CD4-positive, alpha-beta T cell treated with Interleukin-10 for 1 hour (primary cell): ENCODE results near the gene CRPPA.

Experiments used
- DNase-seq: peaks from one replicate; pipeline ENCODE4 v3.0.0-alpha.2; 2020

Gene CRPPA

DNA sequence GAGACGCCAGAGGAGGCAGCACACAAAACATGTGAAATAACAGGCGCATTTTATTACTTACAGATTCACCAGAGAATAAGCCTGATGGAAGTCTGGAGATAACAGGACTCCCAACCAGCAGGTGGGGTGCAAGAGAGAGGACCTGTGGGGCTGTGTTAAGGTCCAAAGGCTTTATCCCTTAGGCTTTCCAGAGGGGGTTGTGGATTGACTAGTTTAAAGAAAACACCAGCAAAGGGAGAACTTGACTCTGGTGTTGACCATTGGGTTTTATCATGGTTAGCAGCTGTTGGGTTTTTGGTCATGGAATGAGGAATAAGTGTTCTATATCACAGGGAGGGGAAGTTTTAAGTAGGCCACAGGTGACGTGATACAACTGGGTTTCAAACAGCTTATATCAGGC, 1.6 kb upstream of the CRPPA start:
- no peak for DNase-seq

DNA sequence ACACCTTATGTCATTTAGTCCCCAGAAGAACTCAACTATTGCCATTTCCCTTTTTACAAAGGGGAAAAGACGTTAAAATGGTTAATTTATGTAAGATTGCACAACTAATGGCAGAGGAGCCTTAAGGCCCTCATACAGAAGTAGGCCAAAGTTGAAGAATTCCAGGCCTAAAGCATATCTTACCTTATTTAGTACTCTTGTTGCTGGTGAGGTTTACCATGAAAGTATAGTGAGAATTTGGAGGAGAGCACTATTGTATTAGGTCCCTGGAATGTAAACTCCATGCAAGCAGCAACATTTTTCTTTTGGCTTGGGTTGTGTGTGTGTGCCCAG, 731 bp upstream of the CRPPA start:
- no peak for DNase-seq

DNA sequence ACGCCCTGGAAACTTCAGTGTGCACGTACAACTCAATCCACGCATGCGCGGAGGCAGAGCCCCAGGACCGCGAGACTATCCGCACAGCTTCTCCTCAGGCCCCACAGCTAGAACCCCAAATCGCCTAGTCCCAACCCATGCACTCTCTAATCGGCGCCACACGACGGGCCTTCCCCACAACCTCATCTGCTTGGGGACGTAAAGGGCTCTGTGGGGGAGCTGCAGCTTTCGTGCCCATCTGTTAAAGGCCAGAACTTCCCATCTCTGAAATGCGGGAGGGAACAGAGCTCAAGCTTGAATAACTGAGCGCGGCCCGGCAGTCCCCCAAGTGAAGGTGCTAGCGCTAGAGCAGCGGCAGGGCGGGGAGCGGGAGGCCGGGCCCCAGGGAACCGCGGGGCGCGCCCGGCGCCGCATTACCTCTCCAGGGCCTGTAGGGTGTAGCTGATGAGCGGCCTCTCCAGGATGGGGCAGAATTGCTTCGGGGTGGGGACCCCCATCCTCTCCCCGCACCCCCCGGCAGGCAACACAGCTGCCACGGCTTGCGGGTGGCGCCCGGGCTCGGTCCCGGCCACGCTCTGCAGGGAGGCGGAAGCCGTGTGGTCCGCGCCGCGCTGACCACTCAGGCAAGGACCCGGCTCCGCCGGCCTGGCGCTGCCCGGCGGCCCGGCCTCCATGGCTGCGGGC, 547 bp downstream of the CRPPA start:
- peak; percentile 87 for DNase-seq

DNA sequence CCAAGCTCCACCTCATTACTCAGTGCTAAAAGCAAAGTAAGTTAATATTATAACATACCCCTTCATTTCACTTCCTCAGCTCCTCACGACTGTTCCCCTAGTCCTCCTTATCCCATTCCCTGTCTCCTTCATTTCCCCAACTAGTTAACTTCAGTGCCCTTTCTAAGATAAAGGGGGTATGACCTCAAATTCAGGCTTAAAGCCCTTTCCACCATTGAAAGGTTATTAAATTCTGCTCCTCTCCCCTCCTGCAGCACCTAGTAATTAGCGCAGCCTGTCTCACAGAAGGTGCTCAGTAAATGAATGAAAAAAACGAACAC, 1.0 kb downstream of the CRPPA start:
- DNase-seq: no peak

DNA sequence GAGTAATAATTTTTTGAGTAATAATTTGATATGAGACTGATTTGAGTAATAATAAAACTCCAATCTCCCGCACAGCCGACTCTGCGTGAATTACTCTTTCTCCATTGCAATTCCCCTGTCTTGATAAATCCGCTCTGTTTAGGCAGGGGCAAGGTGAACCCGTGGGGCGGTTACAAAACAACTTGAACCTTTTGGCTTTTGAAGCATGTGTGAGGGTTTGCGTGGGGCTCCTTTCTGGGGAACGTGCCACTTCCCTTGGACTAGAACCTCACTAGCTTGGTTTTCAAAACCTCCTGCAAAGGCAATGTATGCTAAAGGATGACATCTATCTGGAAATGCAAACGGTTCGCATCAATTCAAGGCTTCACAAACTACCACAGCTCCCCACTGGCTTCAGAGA, 1.5 kb downstream of the CRPPA start:
- no peak for DNase-seq

DNA sequence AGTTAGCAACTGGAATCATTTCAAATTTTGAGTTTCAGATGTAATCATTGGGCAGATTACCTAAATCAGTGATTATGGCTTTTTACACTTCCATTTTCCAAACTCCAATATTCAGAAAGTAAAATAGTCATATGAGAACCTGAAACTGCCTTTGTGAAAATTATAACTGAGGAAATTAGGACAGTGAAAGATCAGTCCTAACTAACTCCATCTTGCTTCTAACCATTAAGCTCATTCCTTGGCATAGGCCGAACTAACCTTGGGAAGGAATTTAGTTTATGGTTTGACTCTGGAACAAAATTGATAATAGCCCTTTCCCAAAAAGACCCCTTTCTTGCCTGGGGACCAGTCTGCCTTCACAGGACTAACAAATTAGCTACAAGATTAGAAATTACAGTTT, 2.2 kb downstream of the CRPPA start:
- DNase-seq: no peak

DNA sequence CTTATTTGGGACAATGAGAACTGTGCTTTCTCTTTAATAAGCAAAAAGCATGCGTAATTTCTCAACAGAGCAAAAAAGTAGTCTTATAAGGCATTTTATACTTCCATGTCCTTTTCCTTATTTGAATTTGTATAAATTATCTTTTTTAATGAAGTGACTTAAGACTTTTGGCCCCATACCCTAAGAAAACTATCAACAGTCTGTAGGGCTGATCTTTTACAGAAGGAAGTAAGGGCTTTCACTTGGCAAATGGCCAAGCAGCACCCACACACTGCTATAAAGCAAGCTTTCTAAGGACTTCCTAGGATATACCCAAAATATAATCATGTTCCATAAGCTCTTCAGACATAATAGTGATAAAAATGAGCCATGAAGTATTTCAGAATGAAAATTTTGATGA, 3.4 kb downstream of the CRPPA start:
- no peak for DNase-seq

DNA sequence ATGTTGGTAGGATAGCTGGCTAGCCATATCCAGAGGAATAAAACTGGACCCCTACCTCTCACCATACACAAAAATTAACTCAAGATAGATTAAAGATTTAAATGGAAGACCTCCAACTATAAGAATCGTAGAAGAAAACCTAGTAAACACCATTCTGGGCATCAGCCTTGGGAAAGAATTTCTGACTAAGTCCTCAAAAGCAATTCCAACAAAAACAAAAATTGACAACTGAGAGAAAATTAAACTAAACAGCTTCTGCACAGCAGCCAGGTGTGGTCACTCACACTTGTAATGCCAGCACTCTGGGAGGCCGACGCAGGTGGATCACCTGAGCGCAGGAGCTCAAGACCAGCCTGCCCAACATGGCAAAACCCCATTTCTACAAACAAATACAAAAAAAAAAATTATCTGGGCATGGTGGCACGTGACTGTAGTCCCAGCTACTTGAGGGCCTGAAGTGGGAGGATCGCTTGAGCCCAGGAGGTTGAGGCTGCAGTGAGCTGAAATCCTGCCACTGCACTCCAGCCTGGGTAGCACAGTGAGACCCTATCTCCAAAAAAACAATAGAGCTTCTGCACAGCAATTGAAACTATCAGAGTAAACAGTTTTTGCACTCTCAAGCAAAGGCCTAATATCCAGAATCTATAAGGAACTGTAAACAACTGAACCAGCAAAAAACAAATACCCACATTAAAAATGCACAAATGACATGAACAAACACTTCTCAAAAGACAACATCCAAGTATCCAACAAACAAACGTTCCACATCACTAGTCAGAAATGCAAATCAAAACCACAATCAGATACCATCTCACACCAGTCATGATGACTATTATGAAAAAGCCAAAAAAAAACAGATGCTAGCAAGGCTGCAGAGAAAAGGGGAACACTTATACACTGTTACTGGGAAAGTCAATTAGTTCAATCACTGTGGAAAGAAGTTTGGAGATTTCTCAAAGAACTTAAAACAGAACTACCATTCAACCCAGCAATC, 4.8 kb downstream of the CRPPA start:
- no peak for DNase-seq

DNA sequence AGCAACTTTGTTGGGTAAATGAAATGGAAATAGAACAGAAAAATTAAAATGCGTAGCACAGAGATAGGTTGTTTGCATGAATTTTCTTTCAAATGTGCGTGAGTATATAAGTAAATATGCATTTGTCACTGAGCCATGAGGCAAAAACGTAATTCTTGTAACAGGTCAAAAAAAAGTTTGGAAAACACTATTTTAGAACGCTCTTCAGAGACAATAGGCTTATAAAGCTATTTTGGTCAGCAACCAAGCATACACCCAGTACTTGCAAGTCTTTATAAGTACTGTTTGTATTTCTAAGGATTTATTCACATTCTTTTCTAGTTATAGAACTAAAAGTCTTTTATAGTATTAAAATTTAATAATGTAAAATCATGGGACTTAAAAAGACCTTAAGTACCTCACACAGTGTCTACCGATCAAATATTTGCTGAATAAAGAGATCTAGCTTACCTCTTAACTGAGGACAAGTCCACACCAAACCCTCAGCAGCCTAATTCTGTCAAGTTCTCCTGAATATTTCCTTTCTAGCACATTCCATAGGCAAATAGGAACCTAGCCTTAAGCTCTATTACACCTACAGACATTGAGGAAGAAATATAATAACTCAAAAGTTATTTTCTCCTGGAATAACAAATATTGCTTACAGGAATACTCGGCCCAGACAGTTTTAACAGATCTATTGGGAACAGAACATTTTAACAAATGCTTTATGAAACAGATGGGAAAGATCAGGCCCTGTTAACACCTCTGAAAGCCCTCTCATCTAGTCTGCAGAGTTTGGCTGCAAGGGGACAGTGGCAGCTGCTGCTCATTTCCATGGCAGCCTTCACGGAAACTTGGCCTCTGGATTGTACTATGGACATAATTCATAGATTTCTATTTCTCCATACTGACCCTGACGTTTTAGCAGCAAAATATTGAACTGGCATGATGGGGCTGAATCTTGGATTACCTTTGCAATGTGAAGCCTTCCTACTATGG, 8.8 kb downstream of the CRPPA start:
- no peak for DNase-seq

DNA sequence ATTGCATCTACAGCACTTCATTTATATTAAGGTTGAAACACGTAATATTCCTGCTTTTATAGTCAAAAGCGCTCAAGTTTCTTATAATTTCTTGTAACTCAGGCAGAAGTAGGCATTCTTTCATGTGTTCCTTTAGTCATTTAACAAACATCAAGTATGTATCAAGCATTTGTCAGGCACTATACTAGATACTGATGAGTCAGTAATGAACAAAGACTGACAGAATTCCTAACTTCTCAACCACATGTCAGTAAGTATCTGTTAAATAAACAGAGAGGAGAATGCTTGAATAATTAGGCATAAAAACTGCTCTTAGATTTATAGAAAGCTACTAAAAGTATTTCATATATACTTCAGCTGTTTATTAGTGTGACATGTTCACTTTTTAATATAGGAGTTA, 9.9 kb downstream of the CRPPA start:
- DNase-seq: no peak

DNA sequence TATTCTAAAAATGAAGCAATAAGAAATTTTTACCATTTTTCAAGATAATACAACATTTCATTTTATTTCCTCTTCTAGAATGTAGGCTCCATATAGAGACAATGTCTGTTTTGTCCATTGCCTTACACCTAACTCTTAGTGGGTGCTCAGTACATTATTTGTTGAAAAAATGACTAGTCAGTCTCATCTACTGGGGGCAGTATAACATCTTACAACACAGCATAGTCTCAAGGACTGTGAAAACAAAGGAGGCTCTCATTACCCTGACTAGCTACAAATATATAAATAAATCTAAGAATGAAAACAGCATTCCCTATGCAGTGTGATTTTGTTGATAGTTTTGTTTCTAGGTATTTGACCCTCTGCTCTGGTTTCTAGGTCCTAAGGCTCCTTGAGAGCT, 11.6 kb downstream of the CRPPA start:
- DNase-seq: no peak

DNA sequence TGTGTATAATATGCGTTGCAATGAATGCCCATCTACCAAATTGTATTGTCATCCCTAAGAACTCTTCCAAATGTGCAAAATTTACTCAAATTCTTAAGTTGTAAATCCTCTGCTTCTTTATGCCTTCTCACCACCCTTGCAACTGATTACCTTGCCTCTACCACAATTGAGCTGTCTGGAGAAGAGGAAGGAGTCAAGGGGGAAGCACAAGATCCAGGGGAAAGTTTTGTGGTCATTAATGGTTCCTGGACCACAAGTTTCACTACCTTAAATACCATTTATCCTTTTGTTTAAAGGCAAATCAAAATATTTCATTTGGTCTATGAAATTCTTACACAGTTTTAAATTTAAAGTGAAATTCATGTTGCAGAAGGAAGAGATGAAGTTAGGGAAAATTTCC, 16.7 kb downstream of the CRPPA start:
- no peak for DNase-seq

DNA sequence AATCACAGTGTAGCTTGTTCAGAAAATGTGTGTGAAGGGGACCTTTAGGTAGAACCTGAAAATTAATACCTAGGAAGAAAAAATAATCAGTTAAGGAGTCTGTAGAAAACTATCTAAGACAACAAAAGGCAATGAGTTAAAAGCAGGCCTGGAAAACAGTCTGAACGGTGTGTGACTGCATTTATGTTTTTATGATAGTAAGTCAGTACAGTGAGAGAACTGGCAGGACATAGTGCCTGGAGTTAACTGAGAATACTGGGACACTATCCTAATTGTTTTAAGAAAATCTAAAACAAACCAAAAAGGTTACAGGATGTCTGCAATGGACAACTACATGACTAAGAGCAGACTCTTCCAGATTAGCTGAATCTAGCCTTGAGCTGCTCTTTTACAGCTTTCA, 17.9 kb downstream of the CRPPA start:
- DNase-seq: no peak

DNA sequence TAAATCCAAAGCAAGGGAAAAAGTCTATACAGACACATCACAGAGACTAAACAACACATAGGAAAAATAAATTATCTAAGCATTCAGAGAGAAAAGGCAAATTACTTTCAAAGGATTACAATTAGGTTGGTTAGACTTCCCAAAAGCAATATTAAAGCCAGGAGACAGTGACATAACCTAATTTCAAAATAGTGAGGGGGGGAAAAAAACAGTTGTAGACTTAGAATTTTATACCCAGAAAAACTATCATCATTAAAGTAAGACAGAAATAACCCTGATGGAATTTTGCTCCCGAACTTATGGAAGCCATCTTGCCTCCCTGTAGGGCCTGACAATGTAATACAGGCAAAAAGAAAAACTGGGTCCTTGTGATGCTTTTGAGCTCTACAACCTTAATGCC, 18.4 kb downstream of the CRPPA start:
- DNase-seq: no peak

DNA sequence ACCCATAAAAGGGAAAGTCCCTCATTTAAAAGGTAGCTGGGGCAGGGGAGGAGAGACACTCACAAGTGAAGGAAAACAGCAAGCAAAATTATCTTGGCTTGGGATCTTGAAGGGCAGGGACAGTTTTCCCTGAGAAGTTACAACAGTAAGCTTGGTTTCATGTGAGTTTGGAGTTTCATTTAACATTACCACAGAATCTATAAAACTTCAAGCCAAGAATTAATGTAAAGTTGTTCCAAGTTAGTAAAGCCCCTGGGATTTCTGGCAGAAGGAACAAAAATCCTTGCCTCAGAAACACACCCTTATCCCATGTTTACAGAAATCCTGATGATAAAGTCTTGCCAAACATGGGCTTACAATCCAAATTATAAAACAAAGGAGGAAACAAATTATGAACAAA, 19.2 kb downstream of the CRPPA start:
- DNase-seq: no peak

DNA sequence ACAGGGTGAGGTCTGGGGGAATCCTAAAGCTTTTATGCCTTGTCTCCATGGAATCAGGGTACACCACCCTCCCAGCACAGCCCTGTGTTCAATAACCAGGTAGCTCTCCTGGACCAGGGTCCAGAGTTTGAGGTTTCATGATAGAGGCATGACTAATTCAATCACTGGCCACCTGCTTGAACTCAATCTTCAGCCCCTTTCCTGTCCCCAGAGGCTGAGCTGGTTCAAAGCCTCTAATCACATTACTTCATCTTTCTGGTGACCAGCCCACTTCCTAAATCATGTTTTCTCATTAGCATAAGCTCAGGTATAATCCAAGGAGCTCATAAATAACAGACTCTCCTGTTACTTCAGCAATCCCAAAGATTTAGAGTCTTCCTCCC, 20.5 kb downstream of the CRPPA start:
- no peak for DNase-seq

DNA sequence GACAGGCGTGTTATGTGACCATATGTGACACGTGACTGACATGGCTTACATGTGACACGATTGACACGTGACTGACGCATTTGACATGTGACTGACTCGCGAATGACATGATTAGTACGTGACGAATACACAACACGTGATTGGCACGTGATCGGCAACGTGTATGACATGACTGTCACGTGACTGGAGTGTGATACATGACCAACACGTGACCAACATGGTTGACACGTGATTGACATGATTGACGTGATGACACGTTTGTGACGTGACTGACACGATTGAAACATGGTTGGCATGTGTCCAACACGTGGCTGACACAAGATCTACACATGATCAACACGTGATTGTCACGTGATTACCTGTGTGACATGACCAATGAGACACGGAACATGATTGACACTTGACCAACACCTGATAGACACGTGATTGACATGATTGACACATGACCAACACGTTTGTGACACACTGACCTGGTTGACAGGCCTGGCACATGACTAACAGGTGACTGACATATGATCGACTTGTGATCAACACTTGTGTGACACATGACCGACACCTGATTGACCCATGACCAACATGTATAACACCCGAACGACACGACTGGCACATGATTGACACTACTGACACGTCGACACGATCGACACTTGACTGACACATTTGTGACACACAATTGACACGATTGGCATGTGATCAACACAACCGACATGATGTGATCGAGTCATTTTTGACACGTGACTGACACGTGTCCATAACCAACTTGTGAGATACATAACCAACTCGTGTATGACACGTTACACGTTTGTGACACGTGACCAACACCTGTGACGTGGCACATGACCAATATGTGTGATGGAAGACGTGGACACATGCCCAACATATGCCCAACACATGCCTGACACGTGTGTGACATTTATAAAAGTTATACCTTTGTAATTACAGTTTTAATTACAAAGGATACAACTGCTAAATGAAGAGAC, 21.1 kb downstream of the CRPPA start:
- DNase-seq: no peak

DNA sequence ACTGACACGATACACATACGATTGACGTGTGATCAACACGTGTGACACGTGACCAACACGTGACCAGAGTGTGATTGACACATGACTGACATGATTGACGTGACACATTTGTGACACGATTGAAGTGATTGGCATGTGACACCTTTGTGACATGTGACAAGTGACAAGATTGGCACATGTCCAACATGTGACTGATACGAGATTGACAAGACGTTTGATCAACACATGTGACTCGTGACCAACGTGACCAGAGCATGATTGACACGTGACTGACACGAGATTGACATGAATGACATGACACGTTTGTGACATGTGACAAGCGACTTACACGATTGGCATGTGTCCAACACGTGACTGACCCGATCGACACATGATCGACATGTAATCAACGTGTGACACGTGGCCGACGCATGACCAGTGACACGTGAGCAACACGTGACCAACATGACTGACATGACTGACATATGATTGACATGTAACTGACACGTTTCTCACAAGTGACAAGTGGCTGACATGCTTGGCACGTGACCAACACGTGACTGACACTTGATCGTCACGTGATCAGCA, 22.0 kb downstream of the CRPPA start:
- no peak for DNase-seq

DNA sequence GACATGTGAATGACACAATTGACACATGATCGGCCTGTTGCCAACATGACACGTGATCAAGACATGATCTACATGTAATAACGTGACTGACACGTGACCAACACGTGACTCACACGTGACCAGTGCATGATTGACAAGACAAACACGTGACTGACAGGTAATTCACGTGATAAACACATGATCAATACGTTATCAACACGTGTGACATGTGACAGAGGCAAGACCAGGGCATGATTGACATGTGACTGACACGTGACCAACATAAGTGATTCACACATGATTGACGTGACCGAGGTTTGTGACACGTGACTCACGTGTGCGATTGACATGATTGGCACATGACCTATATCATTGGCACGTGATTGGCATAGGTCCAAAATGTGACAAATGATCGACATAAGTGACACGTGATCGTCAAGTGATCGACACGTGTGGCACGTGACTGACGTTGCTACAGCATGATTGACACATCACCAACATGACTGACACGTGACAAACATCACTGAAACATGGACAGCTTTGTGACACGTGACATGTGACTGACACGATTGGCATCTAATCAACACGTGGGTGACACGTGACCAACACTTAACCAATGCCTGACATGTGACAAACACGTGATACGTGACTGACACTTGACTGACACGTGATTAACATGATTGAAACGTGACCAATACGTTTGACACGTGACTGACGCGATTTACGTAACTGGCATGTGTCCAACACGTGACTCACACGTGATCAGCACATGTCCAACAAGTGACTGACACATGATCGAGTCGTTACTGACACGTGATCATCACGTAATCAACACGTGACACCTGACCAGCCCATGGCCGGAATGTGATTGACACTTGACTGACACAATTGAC, 23.0 kb downstream of the CRPPA start:
- DNase-seq: no peak

DNA sequence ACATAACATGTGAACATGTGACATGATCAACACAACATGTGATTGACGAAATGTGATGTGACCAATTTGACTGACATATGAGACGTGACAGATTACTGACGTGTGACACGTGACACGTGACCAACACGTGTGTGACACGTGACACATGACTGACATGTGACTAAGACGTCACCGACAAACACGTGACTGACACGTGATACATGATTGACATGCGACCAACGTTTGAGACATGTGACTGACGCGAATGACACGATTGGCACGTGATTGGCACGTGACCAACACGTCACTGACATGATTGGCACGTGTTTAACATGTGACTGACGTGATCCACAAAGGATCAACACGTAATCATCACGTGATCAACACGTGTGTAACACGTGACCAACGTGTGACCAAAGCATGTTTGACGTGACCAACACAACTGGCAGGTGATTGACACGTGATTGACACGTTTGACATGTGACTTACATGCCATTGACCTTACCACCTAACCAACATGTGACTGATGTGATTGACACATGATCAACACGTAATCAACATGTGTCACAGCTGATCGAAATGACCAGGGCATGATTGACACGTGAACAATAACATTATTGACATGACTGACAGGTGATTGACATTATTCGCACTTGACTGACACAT, 23.7 kb downstream of the CRPPA start:
- DNase-seq: no peak
